Measurements from ENCODE around the gene MICAL2. TPM values are rescaled to one million over a fixed set of nuclear protein-coding genes. Genes with fewer than 3 reads are reported as not detected.

The MICAL2 gene
- total and polyA plus RNA-seq, 2 donors (not counting 1 experiment from before 2014, with no cell fraction given): 0.32 to 0.40 TPM

- no peak overlapping the region for H3K4me3 ChIP-seq (ENCODE audit: control extremely low read depth in 1 of 5, extremely low read depth in 1 of 5, insufficient read depth in 1 of 5, low read depth in 2 of 5, low read length in 4 of 5)
- H3K4me2 ChIP-seq (replicated peaks; ENCODE audit: low read depth, low read length, poor library complexity, severe bottlenecking): no peak overlapping the region
- Mint-ChIP-seq H3K27me3 (peaks cover 51% of the 10 kb centered on the region), H3K4me1 (no peaks in the 10 kb centered on the region), H3K4me3 (no peak overlapping the region), H3K27ac (no peak overlapping the region), H3K9me3 (ENCODE audit: insufficient read depth) (no peaks in the 10 kb centered on the region)
- ChIA-PET POLR2A (no interaction called here), CTCF (no interaction called here)
- no peak for TF ChIP-seq EZH2 (IDR thresholded peaks at IDR 0.05; ENCODE audit: borderline replicate concordance, insufficient read depth, low read depth, low read length, poor library complexity, severe bottlenecking)
- TF ChIP-seq, protein P1, sequence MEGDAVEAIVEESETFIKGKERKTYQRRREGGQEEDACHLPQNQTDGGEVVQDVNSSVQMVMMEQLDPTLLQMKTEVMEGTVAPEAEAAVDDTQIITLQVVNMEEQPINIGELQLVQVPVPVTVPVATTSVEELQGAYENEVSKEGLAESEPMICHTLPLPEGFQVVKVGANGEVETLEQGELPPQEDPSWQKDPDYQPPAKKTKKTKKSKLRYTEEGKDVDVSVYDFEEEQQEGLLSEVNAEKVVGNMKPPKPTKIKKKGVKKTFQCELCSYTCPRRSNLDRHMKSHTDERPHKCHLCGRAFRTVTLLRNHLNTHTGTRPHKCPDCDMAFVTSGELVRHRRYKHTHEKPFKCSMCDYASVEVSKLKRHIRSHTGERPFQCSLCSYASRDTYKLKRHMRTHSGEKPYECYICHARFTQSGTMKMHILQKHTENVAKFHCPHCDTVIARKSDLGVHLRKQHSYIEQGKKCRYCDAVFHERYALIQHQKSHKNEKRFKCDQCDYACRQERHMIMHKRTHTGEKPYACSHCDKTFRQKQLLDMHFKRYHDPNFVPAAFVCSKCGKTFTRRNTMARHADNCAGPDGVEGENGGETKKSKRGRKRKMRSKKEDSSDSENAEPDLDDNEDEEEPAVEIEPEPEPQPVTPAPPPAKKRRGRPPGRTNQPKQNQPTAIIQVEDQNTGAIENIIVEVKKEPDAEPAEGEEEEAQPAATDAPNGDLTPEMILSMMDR (IDR thresholded peaks at IDR 0.05): no peak
- H3K27ac ChIP-seq (ENCODE audit: low read length in 2 of 2): no peak overlapping the region
- intact Hi-C loops (cut with micrococcal nuclease): no loop called here
- no peak overlapping the region for H3K9ac ChIP-seq (ENCODE audit: low read length)
- H3K27me3 ChIP-seq (replicated peaks in 1 of 4; ENCODE audit: control extremely low read depth in 1 of 4, control insufficient read depth in 3 of 4, insufficient read depth in 4 of 4, low read length in 3 of 4): peaks cover 0 to 5% (median 2%) of the 10 kb centered on the region in 4 experiments
- H4K20me1 ChIP-seq (ENCODE audit: control insufficient read depth, insufficient read depth, low read length, poor library complexity, severe bottlenecking): no peaks in the 10 kb centered on the region
- H3K79me2 ChIP-seq (ENCODE audit: control insufficient read depth, insufficient read depth, low read length): no peaks in the 10 kb centered on the region
- DNase-seq (no peak), ATAC-seq (ENCODE audit: low read depth) (no peak)
- no peaks in the 10 kb centered on the region for H3K36me3 ChIP-seq (replicated peaks in 1 of 2; ENCODE audit: control extremely low read depth in 1 of 2, control insufficient read depth in 1 of 2, extremely low read depth in 1 of 2, insufficient read depth in 2 of 2, low read length in 1 of 2)
- no peaks in the 10 kb centered on the region for H3K9me3 ChIP-seq (ENCODE audit: control extremely low read depth in 1 of 3, control insufficient read depth in 2 of 3, insufficient read depth in 1 of 3, low read length in 2 of 3)
- no peak overlapping the region for H2AFZ ChIP-seq (ENCODE audit: insufficient read depth, low read depth, low read length, poor library complexity, severe bottlenecking)
- no peaks in the 10 kb centered on the region for H3K4me1 ChIP-seq (ENCODE audit: control insufficient read depth in 2 of 2, insufficient read depth in 2 of 2, low read length in 2 of 2)
- WGBS (ENCODE audit: insufficient coverage): 90% methylated on average over 2 of the region's 2 CpGs
Measured at GRCh38 chr11:12117611-12118010, 7.2 kb downstream of the MICAL2 start.

DNA sequence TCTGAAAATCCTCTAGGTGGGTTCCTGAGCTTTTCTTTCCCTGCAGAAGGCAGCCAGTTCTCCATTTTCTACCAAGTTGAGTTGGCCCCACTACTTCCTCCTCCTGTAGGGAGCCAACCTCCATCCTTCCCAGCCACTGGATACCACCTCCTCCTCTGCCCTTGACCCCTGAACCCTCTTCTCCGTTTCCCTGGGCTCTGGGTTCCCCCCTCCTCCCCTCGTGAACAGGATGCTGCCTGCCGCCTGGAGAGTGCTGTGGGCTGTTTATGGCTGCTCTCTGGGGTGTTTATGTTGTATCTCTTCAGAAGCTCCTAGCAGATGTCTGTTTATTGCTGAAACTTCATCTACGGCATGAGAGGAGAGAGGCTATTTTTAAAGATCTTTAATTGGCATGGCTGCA lies 8.6 kb downstream of the MICAL2 start:
- Histone ChIP-seq H3K9me3 (ENCODE audit: control extremely low read depth in 1 of 3, control insufficient read depth in 2 of 3, insufficient read depth in 1 of 3, low read length in 2 of 3) (no peaks in the 10 kb centered on the region), H4K20me1 (ENCODE audit: control insufficient read depth, insufficient read depth, low read length, poor library complexity, severe bottlenecking) (no peaks in the 10 kb centered on the region), H3K4me2 (replicated peaks; ENCODE audit: low read depth, low read length, poor library complexity, severe bottlenecking) (no peak overlapping the region), H3K27me3 (replicated peaks in 1 of 4; ENCODE audit: control extremely low read depth in 1 of 4, control insufficient read depth in 3 of 4, insufficient read depth in 4 of 4, low read length in 3 of 4) (peaks cover 0 to 5% (median 2%) of the 10 kb centered on the region in 4 experiments), H3K79me2 (ENCODE audit: control insufficient read depth, insufficient read depth, low read length) (no peaks in the 10 kb centered on the region), H3K4me1 (ENCODE audit: control insufficient read depth in 2 of 2, insufficient read depth in 2 of 2, low read length in 2 of 2) (no peaks in the 10 kb centered on the region), H2AFZ (ENCODE audit: insufficient read depth, low read depth, low read length, poor library complexity, severe bottlenecking) (no peak overlapping the region), H3K27ac (ENCODE audit: low read length in 2 of 2) (no peak overlapping the region), H3K4me3 (ENCODE audit: control extremely low read depth in 1 of 5, extremely low read depth in 1 of 5, insufficient read depth in 1 of 5, low read depth in 2 of 5, low read length in 4 of 5) (no peak overlapping the region), H3K36me3 (replicated peaks in 1 of 2; ENCODE audit: control extremely low read depth in 1 of 2, control insufficient read depth in 1 of 2, extremely low read depth in 1 of 2, insufficient read depth in 2 of 2, low read length in 1 of 2) (no peaks in the 10 kb centered on the region), H3K9ac (ENCODE audit: low read length) (no peak overlapping the region)
- intact Hi-C loops (cut with micrococcal nuclease): no loop called here
- Mint-ChIP-seq H3K4me3 (no peak overlapping the region), H3K4me1 (no peaks in the 10 kb centered on the region), H3K27ac (no peak overlapping the region), H3K9me3 (ENCODE audit: insufficient read depth) (no peaks in the 10 kb centered on the region), H3K27me3 (peaks cover 47% of the 10 kb centered on the region)
- ATAC-seq (ENCODE audit: low read depth) (no peak), DNase-seq (no peak)
- ChIA-PET CTCF (no interaction called here), POLR2A (no interaction called here)
- TF ChIP-seq, protein P1 (IDR thresholded peaks at IDR 0.05): no peak
- TF ChIP-seq EZH2 (IDR thresholded peaks at IDR 0.05; ENCODE audit: borderline replicate concordance, insufficient read depth, low read depth, low read length, poor library complexity, severe bottlenecking): no peak
- WGBS (ENCODE audit: insufficient coverage): no CpG with 5 or more reads among the region's 4 CpGs

All from B cell (primary cell).